NCI-H1417 (cell line): Measurements from ENCODE around the gene NMU.
A peak's percentile ranks its signal among the peaks of the same experiment; 100 is the strongest.
"Not testable (repeated sequence)": the region's sequence is repeated elsewhere in the genome, so short reads cannot be mapped to it uniquely, and the experiment has no call there.

Experiments
- DNase-seq, 3 experiments: peaks; one replicate each; lab custom pipeline; 2025; lab: John Stamatoyannopoulos, UW

The NMU gene, protein sequence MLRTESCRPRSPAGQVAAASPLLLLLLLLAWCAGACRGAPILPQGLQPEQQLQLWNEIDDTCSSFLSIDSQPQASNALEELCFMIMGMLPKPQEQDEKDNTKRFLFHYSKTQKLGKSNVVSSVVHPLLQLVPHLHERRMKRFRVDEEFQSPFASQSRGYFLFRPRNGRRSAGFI

GRCh38 chr4:55635741-55636655, at the start of gene NMU:
Gene NMU (minus strand): TSS chr4:55636298. CDS start chr4:55636192, 106 bp downstream.
- DNase-seq, result peak; percentile 31 to 87 (median 80)

DNA sequence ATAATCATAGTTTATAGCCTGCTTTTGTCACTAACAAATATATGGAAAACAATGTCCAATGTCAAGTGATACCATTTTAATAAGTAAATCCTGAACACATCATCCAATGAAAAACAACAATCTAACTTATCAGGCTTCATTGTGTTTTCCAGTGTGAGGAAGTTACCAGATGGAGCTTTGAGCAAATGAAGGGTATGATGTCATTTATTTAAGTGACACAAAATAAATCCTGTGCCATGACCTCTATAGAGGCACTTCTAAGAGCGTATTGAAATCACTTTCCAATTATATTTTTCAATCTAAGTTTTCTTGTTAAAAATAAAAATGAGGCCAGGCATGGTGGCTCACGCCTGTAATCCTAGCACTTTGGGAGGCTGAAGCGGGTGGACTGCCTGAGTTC, 48.2 kb upstream of the NMU start:
- no peak for DNase-seq

DNA sequence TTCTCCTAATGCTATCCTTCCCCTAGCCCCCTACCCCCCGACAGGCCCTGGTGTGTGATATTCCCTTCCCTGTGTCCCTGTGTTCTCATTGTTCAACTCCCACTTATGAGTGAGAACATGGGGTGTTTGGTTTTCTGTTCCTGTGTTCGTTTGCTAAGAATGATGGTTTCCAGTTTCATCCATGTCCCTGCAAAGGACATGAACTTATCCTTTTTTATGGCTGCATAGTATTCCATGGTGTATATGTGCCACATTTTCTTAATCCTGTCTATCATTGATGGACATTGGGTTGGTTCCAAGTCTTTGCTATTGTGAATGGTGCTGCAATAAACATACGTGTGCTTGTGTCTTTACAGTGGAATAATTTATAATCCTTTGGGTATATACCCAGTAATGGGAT, 46.7 kb upstream of the NMU start:
- DNase-seq, result not testable (repeated sequence)

DNA sequence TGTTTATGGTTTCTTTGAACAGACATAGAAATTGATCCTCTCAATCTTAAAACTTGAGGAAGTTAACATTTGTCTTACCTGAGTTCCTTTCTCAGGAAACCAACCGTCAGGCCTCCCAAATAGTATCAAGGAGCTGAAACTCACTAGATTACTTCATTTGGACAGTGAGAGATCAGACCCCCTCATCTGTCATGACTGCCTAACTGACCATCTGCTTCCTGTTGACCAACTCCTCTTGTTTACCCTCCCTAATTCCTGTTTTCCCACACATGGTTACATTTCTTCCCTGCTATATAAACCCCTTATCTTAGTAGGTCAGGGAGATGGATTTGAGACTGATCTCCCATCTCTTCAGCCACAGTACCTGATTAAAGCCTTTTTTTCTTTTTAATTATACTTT, 46.2 kb upstream of the NMU start:
- DNase-seq, result no peak

DNA sequence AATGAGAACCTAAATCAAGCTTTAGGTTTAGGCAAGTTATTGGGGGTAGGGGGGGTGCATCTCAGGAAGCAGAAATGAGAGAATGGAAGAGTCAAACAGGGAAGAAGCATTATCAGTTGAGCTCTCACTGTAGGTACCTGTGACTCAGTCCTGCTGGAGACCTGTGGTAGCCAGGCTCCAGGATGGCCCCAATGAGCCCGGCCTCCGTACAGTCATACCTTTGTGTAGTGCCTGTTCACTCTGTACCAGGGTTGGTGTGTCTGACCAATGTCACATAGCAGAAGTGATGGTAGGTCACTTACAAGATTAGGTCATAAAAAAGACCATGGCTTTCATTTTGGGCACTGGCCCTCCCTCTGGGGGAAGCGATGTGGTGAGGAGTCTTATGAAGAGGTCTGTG, 45.3 kb upstream of the NMU start:
- no peak for DNase-seq

DNA sequence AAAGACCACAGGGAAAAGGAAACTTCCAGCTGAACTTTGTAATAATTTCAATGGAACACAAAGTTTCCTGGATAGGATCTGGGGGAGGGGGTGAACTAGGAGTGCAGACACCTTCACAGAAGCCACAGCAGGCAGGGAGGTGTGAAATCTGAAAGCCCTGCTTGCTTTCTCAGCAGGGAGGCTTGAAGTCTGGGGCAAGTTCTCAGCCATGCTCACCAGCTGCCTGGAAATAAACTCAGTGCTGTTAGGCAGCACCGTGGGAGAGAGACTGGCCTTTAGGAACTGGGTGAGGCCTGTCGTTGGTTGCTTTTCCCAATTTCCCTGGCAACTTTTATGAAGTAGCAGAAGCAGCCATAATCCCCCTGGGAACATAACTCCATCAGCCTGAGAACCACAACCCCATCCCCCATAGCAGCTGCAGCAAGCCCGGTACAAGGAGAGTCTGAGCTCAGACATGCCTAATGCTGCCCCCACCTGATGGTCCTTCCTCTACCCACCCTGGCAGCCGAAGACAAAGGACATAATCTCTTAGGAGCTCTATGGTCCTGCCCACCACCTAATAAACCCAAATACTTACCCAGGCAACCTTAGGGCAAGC, 39.2 kb upstream of the NMU start:
- DNase-seq, result peak in 1 of 3 experiments; percentile 16

DNA sequence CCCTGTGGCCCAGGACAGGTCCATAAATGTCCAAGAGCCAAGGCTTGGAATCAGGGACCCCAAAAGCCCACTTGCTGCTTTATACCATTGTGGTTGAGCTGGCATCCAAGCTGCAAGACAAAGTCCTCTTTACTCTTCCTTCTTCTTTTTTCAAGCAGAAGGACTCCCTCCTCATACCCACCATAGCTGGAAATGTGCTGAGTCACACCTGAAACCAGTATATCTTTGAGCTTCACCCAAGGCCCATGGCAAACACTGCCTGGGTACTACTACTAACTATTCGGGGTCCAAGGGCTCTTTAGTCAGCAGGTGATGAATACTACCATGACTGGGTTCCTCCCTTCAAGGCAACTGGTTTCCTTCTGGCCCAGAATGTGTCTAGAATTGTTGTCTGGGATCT, 37.3 kb upstream of the NMU start:
- DNase-seq, result no peak

DNA sequence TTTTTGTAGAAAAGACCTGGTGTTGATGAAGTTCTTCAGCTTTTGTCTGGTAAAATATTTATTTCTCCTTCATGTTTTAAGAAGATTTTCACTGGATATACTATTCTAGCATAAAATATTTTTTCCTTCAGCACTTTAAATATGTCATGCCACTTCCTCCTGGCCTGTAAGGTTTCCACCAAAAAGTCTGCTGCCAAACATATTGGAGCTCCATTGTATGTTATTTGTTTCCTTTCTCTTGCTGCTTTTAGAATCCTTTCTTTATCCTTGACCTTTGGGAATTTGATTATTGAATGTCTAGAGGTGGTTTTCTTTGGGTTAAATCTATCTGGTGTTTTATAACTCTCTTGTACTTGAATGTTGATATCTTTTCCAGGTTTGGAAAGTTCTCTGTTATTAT, 35.6 kb upstream of the NMU start:
- no peak for DNase-seq

DNA sequence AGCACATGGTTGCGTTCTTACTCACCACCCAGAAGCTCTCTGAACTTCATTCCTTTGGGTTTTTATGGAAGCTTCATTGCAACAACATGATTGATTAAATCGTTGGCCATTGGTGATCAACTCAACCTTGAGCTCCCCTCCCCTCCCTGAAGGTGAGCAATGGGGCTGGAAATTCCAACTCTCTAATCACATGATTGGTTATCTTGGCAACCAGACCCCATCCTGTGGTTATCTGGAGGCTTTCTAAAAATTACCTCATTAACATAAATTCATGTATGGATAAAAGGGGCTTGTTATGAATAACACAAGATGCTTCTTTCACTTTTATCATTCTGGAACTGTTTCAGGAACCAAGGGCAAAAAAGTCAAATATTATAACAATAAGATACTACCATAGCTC, 34.6 kb upstream of the NMU start:
- DNase-seq, result no peak

- no peak for DNase-seq
These were observed 32.4 kb upstream of the NMU start for GRCh38 chr4:55668449-55668848.

- DNase-seq, result no peak
These were observed 30.4 kb upstream of the NMU start for GRCh38 chr4:55666535-55666934.

DNA sequence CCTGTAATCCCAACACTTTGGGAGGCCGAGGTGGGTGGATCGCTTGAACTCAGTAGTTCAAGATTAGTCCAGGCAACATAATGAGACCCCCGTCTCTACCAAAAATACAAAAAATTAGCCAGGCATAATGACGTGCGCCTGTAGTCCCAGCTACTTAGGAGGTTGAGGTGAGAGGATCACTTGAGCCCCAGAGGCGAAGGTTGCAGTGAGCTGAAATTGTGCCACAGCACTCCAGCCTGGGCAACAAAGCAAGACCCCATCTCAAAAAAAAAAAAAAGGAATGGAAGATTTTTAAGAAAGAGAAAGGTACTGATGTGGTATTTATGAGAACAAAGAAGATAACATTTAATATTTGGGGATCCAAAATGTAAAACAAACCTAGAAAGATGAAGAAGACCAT, 27.0 kb upstream of the NMU start:
- DNase-seq, result no peak

- DNase-seq, result peak in 1 of 3 experiments; percentile 98
These were observed 25.4 kb upstream of the NMU start for GRCh38 chr4:55661398-55662056.

DNA sequence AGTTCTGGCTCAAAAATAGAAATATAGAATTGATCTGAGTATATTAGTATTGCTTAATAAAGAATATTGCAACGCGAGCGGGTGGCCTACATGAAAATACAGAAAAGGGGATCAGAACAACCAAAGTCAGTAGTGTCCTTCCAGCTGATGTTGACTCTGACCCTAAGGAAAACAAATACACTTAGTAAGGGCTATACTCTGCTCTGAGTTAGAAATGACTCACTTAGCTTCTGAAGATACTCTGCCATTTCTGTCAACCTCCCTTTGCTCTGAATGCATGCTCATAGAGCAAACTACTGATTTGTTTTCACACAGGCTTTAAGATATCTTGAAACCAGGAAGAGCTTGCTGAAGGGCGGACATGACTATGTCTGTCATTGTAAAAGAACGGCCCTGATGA, 22.6 kb upstream of the NMU start:
- no peak for DNase-seq

DNA sequence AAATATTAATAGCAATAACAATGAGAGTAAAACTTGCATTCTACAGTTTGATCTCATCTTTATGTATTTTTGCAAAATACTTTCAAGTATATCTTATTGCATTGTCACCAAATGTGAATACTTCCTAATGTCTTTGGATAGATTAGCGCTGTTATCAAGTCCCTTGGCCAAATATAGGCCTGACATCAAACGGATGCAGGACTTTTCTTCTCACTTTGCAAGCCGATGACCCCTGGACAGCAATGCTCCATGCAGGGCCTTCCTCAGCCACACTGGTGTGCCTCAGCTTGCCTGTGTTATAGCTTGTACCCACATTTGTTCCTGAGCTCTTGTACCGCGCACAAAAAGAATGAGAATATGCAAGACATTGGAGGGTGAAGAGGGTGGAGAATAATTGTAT, 18.0 kb upstream of the NMU start:
- no peak for DNase-seq

- no peak for DNase-seq
These were observed 14.4 kb upstream of the NMU start for GRCh38 chr4:55650483-55650882.

DNA sequence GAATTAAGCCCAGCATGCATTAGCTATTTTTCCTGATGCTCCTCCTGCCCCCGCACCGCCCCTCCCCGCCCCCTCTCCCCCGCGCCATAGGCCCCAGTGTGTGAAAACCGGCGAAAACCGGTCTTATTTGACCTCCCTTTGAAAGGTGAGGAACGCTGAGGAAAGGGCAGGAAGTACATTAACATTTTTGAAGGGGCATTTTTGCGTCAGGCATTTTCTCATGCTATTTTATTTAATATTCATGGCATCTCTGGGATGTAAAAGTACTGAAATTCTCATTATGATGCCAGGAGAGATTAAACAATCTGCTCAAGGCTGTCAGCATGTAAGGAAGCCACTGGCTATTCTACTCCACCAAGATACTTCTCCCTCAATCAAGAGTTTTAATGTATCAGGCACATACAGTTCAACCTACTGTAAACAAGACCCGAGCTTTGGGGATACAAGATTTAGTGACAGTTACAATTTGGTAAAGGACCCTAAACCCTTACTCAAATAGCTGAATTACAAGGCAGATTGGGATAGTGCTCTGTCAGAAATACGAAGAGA, 1.2 kb upstream of the NMU start:
- DNase-seq, result no peak

DNA sequence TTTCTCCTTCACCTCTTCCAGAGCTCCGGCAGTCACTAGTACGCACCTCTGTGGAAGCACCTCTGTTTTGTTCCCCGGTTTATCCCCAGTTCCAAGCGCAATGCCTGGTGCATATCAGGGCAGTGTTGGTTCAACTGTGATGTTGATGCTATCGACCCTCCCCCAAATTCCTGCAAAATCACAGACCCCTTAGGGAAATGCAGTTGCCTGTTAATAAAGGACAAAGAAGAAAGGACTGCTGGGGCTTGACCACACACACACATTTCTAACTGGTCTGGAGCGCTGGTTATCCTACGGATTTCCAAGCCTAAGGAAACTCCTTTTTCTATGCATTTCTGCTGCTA, 530 bp upstream of the NMU start:
- no peak for DNase-seq

- DNase-seq, result peak in 2 of 3 experiments; percentile 74 to 79
These were observed 816 bp downstream of the NMU start for GRCh38 chr4:55635282-55635681.

DNA sequence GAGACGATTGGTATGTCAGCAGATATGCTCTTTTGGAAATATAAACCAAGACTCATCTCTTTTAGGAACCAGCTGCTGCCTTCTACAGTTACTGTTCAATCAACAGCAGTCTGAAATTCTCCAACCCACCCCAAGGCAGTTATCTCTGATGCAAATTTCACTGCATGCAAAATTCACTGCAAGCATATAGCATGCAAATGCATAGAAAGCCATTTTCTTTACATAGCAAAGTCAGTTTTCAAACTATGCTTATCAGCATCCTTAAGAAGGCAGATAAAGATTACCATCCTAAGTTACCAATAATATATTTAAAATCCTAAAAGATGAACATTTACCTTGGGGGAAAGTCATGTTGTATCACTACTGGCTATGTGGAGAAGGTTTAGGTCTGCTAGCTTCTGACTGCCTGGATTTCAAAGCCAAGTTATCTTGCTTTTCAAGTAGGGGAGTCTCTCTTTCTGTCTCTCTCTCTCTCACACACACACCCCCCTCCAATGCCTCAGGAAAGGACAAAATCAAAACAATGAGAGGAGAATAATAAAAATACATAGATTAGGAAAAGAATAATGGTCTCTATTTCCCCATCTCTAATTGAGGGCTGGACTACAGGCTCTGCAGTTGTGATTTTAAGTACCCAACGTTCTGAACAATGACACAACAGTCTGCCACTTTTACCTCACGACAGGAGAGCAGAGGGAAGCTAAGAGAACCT, 1.5 kb downstream of the NMU start:
- DNase-seq, result peak in 1 of 3 experiments; percentile 74

DNA sequence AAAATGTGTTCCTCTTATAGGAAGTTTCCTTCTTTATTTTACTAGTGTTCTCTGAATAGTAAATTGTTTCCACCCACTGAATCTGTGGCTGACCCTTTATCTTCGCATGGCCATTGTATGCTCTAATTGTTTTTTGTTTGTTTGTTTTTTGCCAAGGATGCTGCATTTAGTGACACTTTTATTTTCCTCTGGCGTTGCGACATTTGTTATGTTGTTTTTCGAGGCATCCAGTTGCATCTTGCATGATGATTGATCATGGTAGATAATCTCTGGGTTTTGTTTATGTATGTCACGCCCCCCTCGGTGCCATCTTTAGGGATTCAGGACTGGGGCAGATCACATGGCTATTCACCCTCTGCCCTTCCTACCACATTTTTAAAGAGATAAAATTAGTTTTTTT, 2.2 kb downstream of the NMU start:
- no peak for DNase-seq

DNA sequence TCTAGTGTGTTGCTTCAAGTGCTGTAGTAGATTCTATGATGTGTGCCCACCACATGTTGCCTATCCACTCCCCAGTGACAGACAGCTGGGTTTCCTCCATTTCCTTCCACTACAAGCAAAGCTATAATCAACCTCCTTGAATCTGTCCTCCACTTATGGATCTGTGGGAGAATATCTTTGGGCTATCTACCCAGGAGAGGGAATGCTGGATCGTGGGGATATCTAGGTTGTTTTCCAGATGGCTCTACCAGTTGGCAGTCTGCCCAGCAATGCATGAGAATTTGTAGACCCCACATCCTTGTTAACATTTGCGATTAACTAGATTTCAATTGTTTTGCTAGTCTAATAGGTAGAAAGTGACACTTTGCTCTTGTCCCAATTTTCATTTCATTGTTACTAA, 10.3 kb downstream of the NMU start:
- no peak for DNase-seq
